H1 (cell line): ENCODE data around the gene BRIX1. TPM values are rescaled to one million over a fixed set of nuclear protein-coding genes. Genes with fewer than 3 reads are reported as not detected.

Source experiments
- EP300 ChIP-seq, 2 experiments: IDR thresholded peaks; 1 replicate in 1 of 2; 2 replicates in 1 of 2; pipeline ENCODE4 v1.6.1; 2011 to 2012; ENCODE audit warnings: low read depth in 2 of 2, low read length in 2 of 2, mild to moderate bottlenecking in 2 of 2, borderline replicate concordance in 1 of 2, inconsistent platforms in 1 of 2, moderate library complexity in 1 of 2
- FOSL1 ChIP-seq: IDR thresholded peaks from 2 replicates; pipeline ENCODE4 v1.6.1; 2011; ENCODE audit warnings: mild to moderate bottlenecking, low read depth, low read length, moderate library complexity; ENCODE audit not compliant: insufficient read depth
- RFX5 ChIP-seq: IDR thresholded peaks from 2 replicates; pipeline ENCODE4 v1.6.1; 2011; ENCODE audit warnings: low read depth, low read length, improper control_type of control experiment, borderline replicate concordance
- SRF ChIP-seq: IDR thresholded peaks from 2 replicates; pipeline ENCODE4 v1.6.1; 2011; ENCODE audit warnings: mild to moderate bottlenecking, low read depth, low read length, moderate library complexity
- polyA plus RNA-seq, 7 experiments: library from polyadenylated mRNA; depleted of rRNA in 3 of 7; stranded (reverse) in 5 of 7; unstranded in 2 of 7; fragments of >200 nt in 5 of 7; fragments of 200-250 nt in 2 of 7; gene quantifications; 1 replicate in 5 of 7; 2 replicates in 1 of 7; 4 replicates in 1 of 7; pipeline versions ENCODE4 v1.2.1 to v1.2.3, GENCODE V29; 2011 to 2013; ENCODE audit warnings: missing spikeins in 2 of 7, mixed read lengths in 2 of 7
- total RNA-seq: library from RNA; stranded (reverse); fragmentation: NEBNext Ultra II Directional; extraction: Animal tissue kit (Norgen Biotek cat#: 25700); gene quantifications from 2 replicates; pipeline ENCODE4 v1.2.1, GENCODE V29; 2021

The BRIX1 gene
- total and polyA plus RNA-seq, 2 of the 8 experiments (the other 6 are each of a cell fraction or from before 2014, with no cell fraction given) = 26.9 to 71.7 TPM

DNA sequence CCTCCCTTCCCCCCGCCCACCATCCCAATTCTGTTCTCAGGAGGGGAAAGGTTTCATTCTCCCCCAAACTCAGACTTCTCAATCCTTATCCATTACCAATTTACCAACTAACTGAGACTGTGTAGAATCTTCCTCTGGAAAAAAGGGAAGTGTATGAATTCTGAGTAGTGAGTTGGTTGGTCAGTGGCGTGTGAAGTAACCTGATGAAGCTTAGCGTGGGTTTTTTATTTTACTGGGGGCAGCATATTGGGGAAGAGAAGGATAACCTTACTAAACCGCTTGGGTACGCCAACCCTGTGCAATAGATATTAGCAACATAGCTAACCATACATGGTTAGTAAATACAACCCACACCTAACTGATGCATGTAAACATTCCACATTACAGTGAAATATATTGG lies 12.8 kb downstream of the BRIX1 start (continued):
- TF ChIP-seq SRF = no peak
- TF ChIP-seq RFX5 = no peak
- TF ChIP-seq EP300 (IDR thresholded peaks at IDR 0.05; ENCODE audit: borderline replicate concordance in 1 of 2, low read depth in 2 of 2, low read length in 2 of 2) = no peak
- no peak for TF ChIP-seq FOSL1
